GM23338 (cell line): Measurements from ENCODE around the gene NEB. TPM values are rescaled to one million over a fixed set of nuclear protein-coding genes. Genes with fewer than 3 reads are reported as not detected.

ENCODE experiments used
- ATAC-seq: fragments of 200-7000 bp; cut with Tn5 transposase; 3 replicates; pipeline ENCODE4 v1.9.1; 2020
- DNase-seq: peaks from one replicate; pipeline ENCODE4 v3.0.0-alpha.2; 2015; ENCODE audit warnings: low spot score
- H2AFZ ChIP-seq: fragments of 200-600 bp; sonication (generic); 2 replicates; pipeline ENCODE4 v1.8.0; 2016; ENCODE audit warnings: antibody characterized with exemption, mild to moderate bottlenecking, moderate library complexity
- H3F3A ChIP-seq: fragments of 200-600 bp; sonication (generic); replicated peaks from 2 replicates; pipeline ENCODE4 v1.8.0; 2017; ENCODE audit warnings: antibody characterized with exemption, mixed run types, low read depth
- H3K27ac ChIP-seq: fragments of 200-600 bp; sonication (generic); 2 replicates; pipeline ENCODE4 v1.6.1; 2016; ENCODE audit warnings: low read depth
- H3K27me3 ChIP-seq: fragments of 200-600 bp; sonication (generic); 2 replicates; pipeline ENCODE4 v1.8.0; 2016; ENCODE audit warnings: mild to moderate bottlenecking, mixed run types, moderate library complexity; ENCODE audit not compliant: insufficient read depth
- H3K36me3 ChIP-seq: fragments of 200-600 bp; sonication (generic); 2 replicates; pipeline ENCODE4 v1.8.0; 2016; ENCODE audit warnings: mild to moderate bottlenecking; ENCODE audit not compliant: insufficient read depth
- H3K4me1 ChIP-seq: fragments of 200-600 bp; sonication (generic); 2 replicates; pipeline ENCODE4 v1.8.0; 2016; ENCODE audit warnings: mild to moderate bottlenecking, moderate library complexity; ENCODE audit not compliant: insufficient read depth
- H3K4me2 ChIP-seq: fragments of 200-600 bp; sonication (generic); 2 replicates; pipeline ENCODE4 v1.7.1; 2017; ENCODE audit warnings: mixed run types
- H3K4me3 ChIP-seq: fragments of 200-600 bp; sonication (generic); 2 replicates; pipeline ENCODE4 v1.6.1; 2016; ENCODE audit warnings: mixed run types
- H3K79me2 ChIP-seq: fragments of 200-600 bp; sonication (generic); replicated peaks from 2 replicates; pipeline ENCODE4 v1.8.0; 2017; ENCODE audit warnings: mild to moderate bottlenecking; ENCODE audit not compliant: insufficient read depth
- H3K9me2 ChIP-seq: fragments of 200-600 bp; sonication (generic); 2 replicates; pipeline ENCODE4 v1.8.0; 2017; ENCODE audit not compliant: insufficient read depth
- H4K20me1 ChIP-seq: fragments of 200-600 bp; sonication (generic); replicated peaks from 2 replicates; pipeline ENCODE4 v1.8.0; 2017; ENCODE audit warnings: mild to moderate bottlenecking; ENCODE audit not compliant: insufficient read depth
- H3K27ac Mint-ChIP-seq: 2 replicates; pipeline ENCODE4 v1.8.0; 2020; ENCODE audit warnings: inconsistent platforms, mild to moderate bottlenecking, moderate library complexity, mixed read lengths
- H3K27me3 Mint-ChIP-seq: 3 replicates; pipeline ENCODE4 v1.8.0; 2022; ENCODE audit warnings: low read depth, mild to moderate bottlenecking, moderate library complexity, mixed read lengths, inconsistent platforms; ENCODE audit not compliant: insufficient read depth, poor library complexity
- H3K36me3 Mint-ChIP-seq: 3 replicates; pipeline ENCODE4 v1.8.0; 2021; ENCODE audit warnings: low read depth, mild to moderate bottlenecking, inconsistent platforms, moderate library complexity, mixed read lengths
- H3K4me1 Mint-ChIP-seq: 3 replicates; pipeline ENCODE4 v1.8.0; 2020; ENCODE audit warnings: mild to moderate bottlenecking, inconsistent platforms, mixed read lengths
- H3K4me3 Mint-ChIP-seq: 3 replicates; pipeline ENCODE4 v1.8.0; 2021; ENCODE audit warnings: moderate library complexity, mild to moderate bottlenecking, inconsistent platforms, mixed read lengths
- H3K9me3 Mint-ChIP-seq: 3 replicates; pipeline ENCODE4 v1.8.0; 2020; ENCODE audit warnings: moderate library complexity, mild to moderate bottlenecking, inconsistent platforms, mixed read lengths
- EZH2 ChIP-seq: fragments of 200-600 bp; sonication (generic); IDR thresholded peaks from one replicate; pipeline ENCODE4 v1.8.0; 2017; ENCODE audit warnings: antibody characterized with exemption, mild to moderate bottlenecking, low read depth; ENCODE audit not compliant: unreplicated experiment
- NANOG ChIP-seq: IDR thresholded peaks from 2 replicates; pipeline ENCODE4 v1.6.1; 2016; ENCODE audit warnings: antibody characterized with exemption, borderline replicate concordance
- ZNF114 ChIP-seq: fragments of 250-450 bp; sonication (Bioruptor Pico); IDR thresholded peaks from 2 replicates; pipeline ENCODE4 v1.5.0; 2020; ENCODE audit warnings: mild to moderate bottlenecking, moderate library complexity
- ZNF331 ChIP-seq: fragments of 250-450 bp; sonication (Bioruptor Pico); IDR thresholded peaks from 2 replicates; pipeline ENCODE4 v1.5.0; 2020; ENCODE audit warnings: low read depth, mild to moderate bottlenecking, moderate library complexity
- polyA plus RNA-seq: library from polyadenylated mRNA; unstranded; fragments of >200 nt; fragmentation: Nextera tagmentation; extraction: Ambion mirVana; gene quantifications from 2 replicates; pipeline ENCODE4 v1.2.1, GENCODE V29; 2016
- total RNA-seq: library from RNA; depleted of rRNA; stranded (reverse); fragments of >200 nt; shearing (Covaris generic); gene quantifications from 2 replicates; pipeline ENCODE4 v1.2.3, GENCODE V29; 2014
- TF ChIP-seq, protein P1 (sequence below): fragments of 250-450 bp; sonication (Bioruptor Pico); IDR thresholded peaks from 2 replicates; pipeline ENCODE4 v1.5.0; 2020; ENCODE audit warnings: mild to moderate bottlenecking, moderate library complexity
- TF ChIP-seq, protein P2 (sequence below): IDR thresholded peaks from one replicate; pipeline ENCODE4 v1.6.1; 2018; ENCODE audit warnings: antibody characterized with exemption; ENCODE audit not compliant: unreplicated experiment

The NEB gene
- total and polyA plus RNA-seq, 2 experiments from 2014 or later = 6.2 to 13.7 TPM

DNA sequence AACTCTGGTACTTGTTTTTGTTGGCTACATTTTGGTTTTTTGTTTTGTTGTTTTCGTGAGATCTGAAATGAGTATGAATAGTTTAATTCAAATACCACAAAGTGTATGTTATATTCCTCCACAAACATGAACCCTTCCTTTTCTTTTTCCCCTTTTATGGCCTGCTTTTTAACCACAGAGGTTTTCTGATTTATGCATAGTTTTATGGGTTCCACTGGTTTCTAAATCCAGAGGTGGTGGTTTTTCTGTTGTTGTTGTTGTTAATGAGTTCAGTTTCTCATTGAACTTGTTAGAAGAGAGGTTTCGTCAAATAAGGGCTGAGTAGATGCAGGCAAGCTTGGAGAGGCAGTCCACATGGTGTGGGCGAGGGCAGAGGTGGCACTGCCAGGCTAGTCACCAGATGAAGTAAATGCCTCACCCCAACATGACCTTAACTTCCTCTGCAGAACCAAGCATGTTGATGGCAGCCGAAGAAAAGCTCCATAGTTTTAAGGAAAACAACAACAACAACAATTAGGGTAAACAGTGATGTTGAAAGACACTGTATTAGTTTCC is 252.0 kb downstream of the NEB start:
- ATAC-seq (no peak), DNase-seq (no peak)
- Histone ChIP-seq H3K27me3 (no peaks in the 10 kb centered on the region), H3K36me3 (peaks cover 7% of the 10 kb centered on the region; the same call in 1 of the 2 replicates), H3K4me3 (no peak overlapping the region), H3F3A (no peaks in the 10 kb centered on the region), H3K27ac (no peak overlapping the region), H3K4me2 (no peak overlapping the region), H3K79me2 (no peaks in the 10 kb centered on the region; the same call in 1 of the 2 replicates), H3K9me2 (no peaks in the 10 kb centered on the region), H3K4me1 (no peaks in the 10 kb centered on the region), H2AFZ (no peak overlapping the region), H4K20me1 (peaks cover 15% of the 10 kb centered on the region; the same call in 1 of the 2 replicates)
- no peaks in the 10 kb centered on the region for H3K27me3 Mint-ChIP-seq
- H3K9me3 Mint-ChIP-seq = no peaks in the 10 kb centered on the region
- H3K4me1 Mint-ChIP-seq = no peaks in the 10 kb centered on the region
- TF ChIP-seq, protein P1, sequence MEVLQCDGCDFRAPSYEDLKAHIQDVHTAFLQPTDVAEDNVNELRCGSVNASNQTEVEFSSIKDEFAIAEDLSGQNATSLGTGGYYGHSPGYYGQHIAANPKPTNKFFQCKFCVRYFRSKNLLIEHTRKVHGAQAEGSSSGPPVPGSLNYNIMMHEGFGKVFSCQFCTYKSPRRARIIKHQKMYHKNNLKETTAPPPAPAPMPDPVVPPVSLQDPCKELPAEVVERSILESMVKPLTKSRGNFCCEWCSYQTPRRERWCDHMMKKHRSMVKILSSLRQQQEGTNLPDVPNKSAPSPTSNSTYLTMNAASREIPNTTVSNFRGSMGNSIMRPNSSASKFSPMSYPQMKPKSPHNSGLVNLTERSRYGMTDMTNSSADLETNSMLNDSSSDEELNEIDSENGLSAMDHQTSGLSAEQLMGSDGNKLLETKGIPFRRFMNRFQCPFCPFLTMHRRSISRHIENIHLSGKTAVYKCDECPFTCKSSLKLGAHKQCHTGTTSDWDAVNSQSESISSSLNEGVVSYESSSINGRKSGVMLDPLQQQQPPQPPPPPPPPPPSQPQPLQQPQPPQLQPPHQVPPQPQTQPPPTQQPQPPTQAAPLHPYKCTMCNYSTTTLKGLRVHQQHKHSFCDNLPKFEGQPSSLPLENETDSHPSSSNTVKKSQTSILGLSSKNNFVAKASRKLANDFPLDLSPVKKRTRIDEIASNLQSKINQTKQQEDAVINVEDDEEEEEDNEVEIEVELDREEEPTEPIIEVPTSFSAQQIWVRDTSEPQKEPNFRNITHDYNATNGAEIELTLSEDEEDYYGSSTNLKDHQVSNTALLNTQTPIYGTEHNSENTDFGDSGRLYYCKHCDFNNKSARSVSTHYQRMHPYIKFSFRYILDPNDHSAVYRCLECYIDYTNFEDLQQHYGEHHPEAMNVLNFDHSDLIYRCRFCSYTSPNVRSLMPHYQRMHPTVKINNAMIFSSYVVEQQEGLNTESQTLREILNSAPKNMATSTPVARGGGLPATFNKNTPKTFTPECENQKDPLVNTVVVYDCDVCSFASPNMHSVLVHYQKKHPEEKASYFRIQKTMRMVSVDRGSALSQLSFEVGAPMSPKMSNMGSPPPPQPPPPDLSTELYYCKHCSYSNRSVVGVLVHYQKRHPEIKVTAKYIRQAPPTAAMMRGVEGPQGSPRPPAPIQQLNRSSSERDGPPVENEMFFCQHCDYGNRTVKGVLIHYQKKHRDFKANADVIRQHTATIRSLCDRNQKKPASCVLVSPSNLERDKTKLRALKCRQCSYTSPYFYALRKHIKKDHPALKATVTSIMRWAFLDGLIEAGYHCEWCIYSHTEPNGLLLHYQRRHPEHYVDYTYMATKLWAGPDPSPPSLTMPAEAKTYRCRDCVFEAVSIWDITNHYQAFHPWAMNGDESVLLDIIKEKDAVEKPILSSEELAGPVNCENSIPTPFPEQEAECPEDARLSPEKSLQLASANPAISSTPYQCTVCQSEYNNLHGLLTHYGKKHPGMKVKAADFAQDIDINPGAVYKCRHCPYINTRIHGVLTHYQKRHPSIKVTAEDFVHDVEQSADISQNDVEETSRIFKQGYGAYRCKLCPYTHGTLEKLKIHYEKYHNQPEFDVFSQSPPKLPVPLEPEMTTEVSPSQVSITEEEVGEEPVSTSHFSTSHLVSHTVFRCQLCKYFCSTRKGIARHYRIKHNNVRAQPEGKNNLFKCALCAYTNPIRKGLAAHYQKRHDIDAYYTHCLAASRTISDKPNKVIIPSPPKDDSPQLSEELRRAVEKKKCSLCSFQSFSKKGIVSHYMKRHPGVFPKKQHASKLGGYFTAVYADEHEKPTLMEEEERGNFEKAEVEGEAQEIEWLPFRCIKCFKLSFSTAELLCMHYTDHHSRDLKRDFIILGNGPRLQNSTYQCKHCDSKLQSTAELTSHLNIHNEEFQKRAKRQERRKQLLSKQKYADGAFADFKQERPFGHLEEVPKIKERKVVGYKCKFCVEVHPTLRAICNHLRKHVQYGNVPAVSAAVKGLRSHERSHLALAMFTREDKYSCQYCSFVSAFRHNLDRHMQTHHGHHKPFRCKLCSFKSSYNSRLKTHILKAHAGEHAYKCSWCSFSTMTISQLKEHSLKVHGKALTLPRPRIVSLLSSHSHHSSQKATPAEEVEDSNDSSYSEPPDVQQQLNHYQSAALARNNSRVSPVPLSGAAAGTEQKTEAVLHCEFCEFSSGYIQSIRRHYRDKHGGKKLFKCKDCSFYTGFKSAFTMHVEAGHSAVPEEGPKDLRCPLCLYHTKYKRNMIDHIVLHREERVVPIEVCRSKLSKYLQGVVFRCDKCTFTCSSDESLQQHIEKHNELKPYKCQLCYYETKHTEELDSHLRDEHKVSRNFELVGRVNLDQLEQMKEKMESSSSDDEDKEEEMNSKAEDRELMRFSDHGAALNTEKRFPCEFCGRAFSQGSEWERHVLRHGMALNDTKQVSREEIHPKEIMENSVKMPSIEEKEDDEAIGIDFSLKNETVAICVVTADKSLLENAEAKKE (CRISPR knock-in tag) = no peak
- TF ChIP-seq ZNF331 (CRISPR knock-in tag) (no peak), EZH2 (no peak), ZNF114 (CRISPR knock-in tag) (no peak)
- no peak overlapping the region for H3K27ac Mint-ChIP-seq
- H3K4me3 Mint-ChIP-seq = no peak overlapping the region
- H3K36me3 Mint-ChIP-seq = peaks cover 48% of the 10 kb centered on the region

DNA sequence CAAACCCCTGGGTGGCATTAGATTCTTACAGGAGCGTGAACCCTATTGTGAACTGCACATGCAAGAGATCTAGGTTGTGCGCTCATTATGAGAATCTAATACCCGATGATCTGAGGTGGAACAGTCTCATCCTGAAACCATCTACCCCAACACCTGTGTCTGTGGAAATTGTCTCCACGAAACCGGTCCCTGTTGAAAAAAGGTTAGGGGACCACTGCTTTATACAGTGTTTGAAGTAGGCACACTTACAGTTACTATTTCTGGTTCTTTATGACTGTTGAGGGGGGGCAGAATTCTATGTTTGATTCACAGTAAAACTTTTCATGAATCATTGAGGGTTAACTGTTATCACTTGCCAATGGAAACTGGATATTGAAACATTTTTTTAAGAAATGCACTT is 252.5 kb downstream of the NEB start:
- Mint-ChIP-seq H3K4me1 (no peaks in the 10 kb centered on the region), H3K4me3 (no peak overlapping the region), H3K27ac (no peak overlapping the region), H3K9me3 (no peaks in the 10 kb centered on the region), H3K36me3 (peaks cover 52% of the 10 kb centered on the region), H3K27me3 (no peaks in the 10 kb centered on the region)
- Histone ChIP-seq H3F3A (no peaks in the 10 kb centered on the region), H3K9me2 (no peaks in the 10 kb centered on the region), H3K36me3 (peaks cover 7% of the 10 kb centered on the region; the same call in 1 of the 2 replicates), H3K4me2 (no peak overlapping the region), H3K4me1 (no peaks in the 10 kb centered on the region), H2AFZ (no peak overlapping the region), H3K4me3 (no peak overlapping the region), H4K20me1 (peaks cover 15% of the 10 kb centered on the region; the same call in 1 of the 2 replicates), H3K27ac (no peak overlapping the region), H3K27me3 (no peaks in the 10 kb centered on the region), H3K79me2 (no peaks in the 10 kb centered on the region; the same call in 1 of the 2 replicates)
- ATAC-seq (no peak), DNase-seq (no peak)
- no peak for TF ChIP-seq EZH2
- no peak for TF ChIP-seq ZNF114 (CRISPR knock-in tag)
- no peak for TF ChIP-seq NANOG
- TF ChIP-seq, protein P2, sequence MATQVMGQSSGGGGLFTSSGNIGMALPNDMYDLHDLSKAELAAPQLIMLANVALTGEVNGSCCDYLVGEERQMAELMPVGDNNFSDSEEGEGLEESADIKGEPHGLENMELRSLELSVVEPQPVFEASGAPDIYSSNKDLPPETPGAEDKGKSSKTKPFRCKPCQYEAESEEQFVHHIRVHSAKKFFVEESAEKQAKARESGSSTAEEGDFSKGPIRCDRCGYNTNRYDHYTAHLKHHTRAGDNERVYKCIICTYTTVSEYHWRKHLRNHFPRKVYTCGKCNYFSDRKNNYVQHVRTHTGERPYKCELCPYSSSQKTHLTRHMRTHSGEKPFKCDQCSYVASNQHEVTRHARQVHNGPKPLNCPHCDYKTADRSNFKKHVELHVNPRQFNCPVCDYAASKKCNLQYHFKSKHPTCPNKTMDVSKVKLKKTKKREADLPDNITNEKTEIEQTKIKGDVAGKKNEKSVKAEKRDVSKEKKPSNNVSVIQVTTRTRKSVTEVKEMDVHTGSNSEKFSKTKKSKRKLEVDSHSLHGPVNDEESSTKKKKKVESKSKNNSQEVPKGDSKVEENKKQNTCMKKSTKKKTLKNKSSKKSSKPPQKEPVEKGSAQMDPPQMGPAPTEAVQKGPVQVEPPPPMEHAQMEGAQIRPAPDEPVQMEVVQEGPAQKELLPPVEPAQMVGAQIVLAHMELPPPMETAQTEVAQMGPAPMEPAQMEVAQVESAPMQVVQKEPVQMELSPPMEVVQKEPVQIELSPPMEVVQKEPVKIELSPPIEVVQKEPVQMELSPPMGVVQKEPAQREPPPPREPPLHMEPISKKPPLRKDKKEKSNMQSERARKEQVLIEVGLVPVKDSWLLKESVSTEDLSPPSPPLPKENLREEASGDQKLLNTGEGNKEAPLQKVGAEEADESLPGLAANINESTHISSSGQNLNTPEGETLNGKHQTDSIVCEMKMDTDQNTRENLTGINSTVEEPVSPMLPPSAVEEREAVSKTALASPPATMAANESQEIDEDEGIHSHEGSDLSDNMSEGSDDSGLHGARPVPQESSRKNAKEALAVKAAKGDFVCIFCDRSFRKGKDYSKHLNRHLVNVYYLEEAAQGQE = no peak
